HG02870 (cell line): ENCODE results near the gene HBB.

ENCODE experiments used
- ATAC-seq: cut with Tn5 transposase; IDR thresholded peaks from one replicate; pipeline ENCODE4 v1.9.1; 2021; ENCODE audit warnings: mild to moderate bottlenecking, moderate library complexity; ENCODE audit not compliant: unreplicated experiment

HBB gene

DNA sequence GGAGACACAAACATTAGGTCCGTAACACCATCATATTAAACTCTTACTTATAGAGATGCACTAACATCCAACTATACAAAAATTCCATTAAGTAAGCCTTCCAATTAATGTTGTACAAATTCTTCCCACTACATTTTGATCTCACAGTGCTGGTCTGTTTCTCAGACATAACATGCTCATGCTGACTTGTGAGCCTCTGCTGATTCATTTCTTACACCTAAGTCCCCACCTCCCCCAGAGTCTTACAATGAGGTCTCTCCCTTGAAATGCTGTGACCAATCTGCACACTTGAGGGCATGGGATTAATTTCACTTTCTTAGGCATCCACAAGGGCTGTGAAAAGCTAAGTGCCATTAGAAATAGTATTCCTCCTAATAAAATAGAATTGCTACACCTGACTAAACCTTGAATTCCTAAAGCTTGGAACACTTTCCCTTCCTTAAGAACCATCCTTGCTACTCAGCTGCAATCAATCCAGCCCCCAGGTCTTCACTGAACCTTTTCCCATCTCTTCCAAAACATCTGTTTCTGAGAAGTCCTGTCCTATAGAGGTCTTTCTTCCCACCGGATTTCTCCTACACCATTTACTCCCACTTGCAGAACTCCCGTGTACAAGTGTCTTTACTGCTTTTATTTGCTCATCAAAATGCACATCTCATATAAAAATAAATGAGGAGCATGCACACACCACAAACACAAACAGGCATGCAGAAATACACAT lies 20.8 kb upstream of the HBB start:
- ATAC-seq, result no peak

- ATAC-seq, result no peak
These were observed 20.1 kb upstream of the HBB start for GRCh38 chr11:5246772-5247471.

GRCh38 chr11:5245155-5245554 lies 18.3 kb upstream of the HBB start:
- ATAC-seq, result no peak

DNA sequence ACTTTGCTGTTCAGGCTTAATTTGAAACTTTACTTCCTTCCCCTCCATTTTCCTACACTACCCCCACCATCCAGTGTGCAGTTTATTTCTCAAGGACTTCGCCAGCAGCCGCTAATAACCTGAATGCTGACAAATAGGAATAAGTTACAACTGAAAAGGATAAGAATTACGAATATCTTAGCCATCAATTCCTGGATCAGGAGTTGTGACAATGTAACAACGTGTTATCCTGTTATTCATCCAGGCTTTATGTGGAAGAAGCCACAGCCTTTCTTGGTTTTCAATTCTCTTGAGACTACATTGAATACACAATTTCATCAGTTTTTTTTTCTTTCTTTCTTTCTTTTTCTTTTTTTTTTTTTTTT lies 16.9 kb upstream of the HBB start:
- ATAC-seq, result no peak

DNA sequence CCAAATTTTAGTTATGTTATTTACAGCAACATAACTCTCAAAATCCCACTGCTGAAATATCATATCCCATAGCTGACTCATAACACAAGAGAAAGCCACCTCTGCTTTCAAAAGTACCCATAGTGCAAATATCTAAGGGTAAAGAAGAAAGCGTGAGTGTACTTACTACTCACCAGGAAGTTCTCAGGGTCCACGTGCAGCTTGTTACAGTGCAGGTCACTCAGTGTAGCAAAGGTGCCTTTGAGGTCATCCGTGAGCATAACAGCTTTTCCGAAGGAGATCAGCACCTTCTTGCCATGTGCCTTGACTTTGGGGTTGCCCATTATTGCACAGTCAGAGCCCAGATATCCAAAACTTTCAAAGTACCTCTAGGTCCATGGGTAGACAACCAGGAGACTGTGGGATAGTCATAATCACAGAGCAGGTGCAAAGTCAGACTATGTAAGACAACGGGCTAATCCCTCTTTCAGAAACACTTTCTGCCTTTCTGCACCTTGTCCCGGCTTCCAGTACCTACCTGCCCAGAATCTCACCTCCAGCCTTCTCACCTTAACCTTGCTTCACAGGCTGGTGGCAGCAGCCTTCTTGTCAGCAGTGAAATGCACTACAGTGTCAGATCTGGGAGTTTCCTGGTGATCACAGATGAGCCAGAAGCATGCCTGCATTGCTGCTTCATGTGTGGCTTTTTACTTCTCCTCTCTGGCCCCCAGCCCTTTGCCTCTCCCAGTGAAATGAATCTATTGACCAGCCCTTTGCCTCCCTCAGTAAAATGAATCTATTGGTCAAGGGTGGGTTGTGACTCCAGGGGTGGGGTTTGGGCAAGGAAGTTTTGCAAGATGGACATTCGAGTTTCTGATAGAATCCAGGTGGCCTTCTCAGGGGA lies 16.3 kb upstream of the HBB start:
- ATAC-seq, result peak; percentile 74

- no peak for ATAC-seq
These were observed 15.3 kb upstream of the HBB start for GRCh38 chr11:5242208-5242607.

DNA sequence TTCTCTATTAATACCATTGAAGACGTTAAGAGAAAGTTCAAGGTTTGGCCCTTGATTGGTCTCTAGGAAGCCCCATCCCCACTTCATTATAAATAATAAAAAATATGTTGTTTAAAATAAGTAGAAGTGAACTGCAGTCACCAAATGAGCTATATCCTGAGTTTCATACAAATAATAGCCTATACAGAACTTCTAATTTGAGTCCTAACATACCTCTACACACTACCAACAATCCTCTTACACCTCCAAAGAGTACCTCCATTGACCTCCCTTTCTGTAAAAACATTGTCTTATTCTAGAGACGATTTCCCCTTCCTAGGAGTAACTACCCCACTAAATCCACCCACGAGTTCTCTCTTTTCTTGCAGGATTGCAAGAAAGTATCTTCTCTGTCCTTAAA lies 14.6 kb upstream of the HBB start:
- no peak for ATAC-seq

DNA sequence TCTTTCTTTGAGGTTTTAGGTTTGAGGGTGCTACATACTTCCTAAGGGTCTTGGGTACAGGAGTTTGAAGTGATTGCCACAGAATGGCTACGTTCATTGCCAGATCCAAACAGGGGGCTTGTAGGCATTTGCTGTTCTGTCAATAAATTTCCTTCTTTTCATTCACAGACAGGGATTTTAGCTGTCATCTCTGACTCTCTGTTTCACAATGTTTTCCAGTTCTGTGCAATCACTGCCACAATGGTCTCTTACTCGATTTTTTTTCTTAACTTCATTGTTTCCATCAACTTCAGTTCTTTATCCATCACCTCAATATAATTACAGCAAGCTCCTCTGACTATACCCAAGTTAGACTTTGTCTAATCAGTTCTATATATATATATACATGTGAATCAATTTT lies 13.6 kb upstream of the HBB start:
- no peak for ATAC-seq

- ATAC-seq, result no peak
These were observed 13.2 kb upstream of the HBB start for GRCh38 chr11:5240056-5240455.

DNA sequence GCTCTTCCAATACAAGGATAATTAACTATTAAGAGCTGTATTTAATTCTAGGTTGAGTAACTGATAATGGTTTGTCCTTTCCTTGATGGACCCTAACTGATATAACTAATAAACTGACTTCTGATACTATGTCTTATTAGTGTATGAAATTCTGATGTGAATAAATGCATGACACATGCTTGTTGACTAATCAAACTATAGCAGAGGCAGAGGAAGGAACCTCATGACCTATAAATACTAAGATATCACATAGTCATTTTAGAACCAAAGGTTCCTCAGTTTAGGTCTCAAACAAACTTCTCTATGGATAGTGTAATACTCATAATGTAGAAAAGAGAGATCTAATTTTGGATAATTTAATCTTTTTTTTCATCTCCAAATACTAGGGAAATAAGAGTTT lies 12.2 kb upstream of the HBB start:
- no peak for ATAC-seq

- no peak for ATAC-seq
These were observed 11.6 kb upstream of the HBB start for GRCh38 chr11:5238486-5238885.

DNA sequence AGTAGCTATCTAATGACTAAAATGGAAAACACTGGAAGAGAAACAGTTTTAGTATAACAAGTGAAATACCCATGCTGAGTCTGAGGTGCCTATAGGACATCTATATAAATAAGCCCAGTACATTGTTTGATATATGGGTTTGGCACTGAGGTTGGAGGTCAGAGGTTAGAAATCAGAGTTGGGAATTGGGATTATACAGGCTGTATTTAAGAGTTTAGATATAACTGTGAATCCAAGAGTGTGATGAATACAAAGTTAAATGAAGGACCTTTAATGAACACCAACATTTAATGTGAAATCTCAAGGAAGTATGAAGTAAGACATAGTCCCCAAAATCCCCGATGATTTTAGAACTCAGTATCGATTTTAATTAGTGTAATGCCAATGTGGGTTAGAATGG lies 10.5 kb upstream of the HBB start:
- ATAC-seq, result no peak

GRCh38 chr11:5235364-5236095 lies 8.7 kb upstream of the HBB start:
- ATAC-seq, result no peak

DNA sequence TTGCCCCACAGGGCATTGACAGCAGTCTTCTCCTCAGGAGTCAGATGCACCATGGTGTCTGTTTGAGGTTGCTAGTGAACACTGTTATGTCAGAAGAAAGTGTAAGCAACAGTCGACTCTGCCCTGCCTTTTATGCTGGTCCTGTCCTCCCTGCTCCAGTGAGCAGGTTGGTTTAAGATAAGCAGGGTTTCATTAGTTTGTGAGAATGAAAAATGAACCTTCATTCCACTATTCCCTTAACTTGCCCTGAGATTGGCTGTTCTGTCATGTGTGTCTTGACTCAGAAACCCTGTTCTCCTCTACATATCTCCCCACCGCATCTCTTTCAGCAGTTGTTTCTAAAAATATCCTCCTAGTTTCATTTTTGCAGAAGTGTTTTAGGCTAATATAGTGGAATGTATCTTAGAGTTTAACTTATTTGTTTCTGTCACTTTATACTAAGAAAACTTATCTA lies 7.5 kb upstream of the HBB start, which contains the start of gene HBD:
HBD (minus strand) TSS at position 103 of the 454 bp plus-strand sequence; CDS start at position 53, 50 bp downstream.
- peak; percentile 77 for ATAC-seq

DNA sequence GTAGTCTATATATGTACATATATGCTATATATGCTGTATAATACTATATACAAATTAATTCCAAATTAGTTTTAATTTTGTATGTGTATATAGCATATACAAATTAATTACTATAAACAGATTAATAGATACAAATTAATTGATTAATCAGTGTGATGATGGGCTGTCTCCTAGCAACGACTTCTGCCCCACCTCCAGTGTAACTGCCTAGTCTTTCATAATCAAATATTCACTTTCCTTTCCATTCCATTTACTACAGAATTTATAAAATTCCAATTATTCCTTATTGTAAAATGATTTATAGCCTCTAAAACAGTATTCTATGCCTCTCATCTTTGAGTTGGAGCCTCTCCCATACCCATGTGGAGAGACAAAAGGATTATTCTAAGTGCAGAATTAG lies 6.4 kb upstream of the HBB start:
- ATAC-seq, result no peak

DNA sequence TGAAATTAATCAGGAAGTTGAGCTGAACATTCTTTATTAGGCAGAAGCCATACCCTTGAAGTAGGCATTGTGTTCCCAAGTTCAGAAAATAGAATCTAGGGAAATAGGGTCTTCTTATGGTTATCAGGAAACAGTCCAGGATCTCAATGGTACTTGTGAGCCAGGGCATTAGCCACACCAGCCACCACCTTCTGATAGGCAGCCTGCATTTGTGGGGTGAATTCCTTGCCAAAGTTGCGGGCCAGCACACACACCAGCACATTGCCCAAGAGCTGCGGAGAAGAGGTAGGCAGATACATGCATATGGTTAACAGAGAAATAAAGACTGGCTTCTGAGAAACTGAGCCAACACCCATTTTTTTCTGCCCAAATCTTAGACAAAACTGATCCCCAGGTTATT lies 6.0 kb upstream of the HBB start:
- no peak for ATAC-seq

- ATAC-seq, result no peak
These were observed 5.3 kb upstream of the HBB start for GRCh38 chr11:5232176-5232575.

GRCh38 chr11:5231111-5231510 lies 4.2 kb upstream of the HBB start:
- ATAC-seq, result no peak

- no peak for ATAC-seq
These were observed 3.4 kb upstream of the HBB start for GRCh38 chr11:5230266-5230665.

GRCh38 chr11:5229796-5230195 lies 2.9 kb upstream of the HBB start:
- ATAC-seq, result no peak

DNA sequence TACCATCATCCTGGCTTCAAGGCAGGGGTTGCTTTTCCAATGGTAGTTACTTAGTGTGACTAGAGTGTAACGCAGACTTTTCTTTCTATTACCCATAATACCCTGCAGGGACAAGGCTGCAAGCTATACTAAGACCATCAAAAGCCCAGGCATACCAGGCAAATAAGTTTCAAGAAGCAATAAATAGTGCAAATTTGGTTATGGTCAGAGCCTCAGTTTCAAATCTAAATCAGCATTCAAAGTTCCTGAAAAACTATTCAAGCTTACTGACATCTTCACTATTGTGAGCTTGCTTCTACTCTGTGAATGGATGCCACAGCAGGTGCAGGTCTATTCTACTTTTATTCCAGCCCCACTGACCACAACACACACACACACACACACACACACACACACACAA lies 2.5 kb upstream of the HBB start:
- ATAC-seq, result peak; percentile 43
